HCEC 1CT (cell line): ENCODE data around the gene TMEM266.
"Not testable (repeated sequence)": the region's sequence is repeated elsewhere in the genome, so short reads cannot be mapped to it uniquely, and the experiment has no call there.

Experiments
- DNase-seq: peaks from one replicate; pipeline ENCODE4 v3.0.0-alpha.2; 2017

TMEM266 gene

GRCh38 chr15:76059320-76060117 lies at the start of gene TMEM266:
Gene TMEM266, plus strand, starts transcription at chr15:76059985. Its CDS starts 74,279 bp downstream, at chr15:76134264.
- DNase-seq = no peak

GRCh38 chr15:76010613-76011012 lies 49.2 kb upstream of the TMEM266 start:
- no peak for DNase-seq

GRCh38 chr15:76011627-76012551 lies 47.9 kb upstream of the TMEM266 start, which contains the start of gene NRG4:
Gene NRG4, minus strand, starts transcription at chr15:76012424. Its CDS starts 1,194 bp downstream, at chr15:76011230.
- DNase-seq = peak; percentile 1

- not testable (repeated sequence) for DNase-seq
Measured at GRCh38 chr15:76013470-76013869, 46.3 kb upstream of the TMEM266 start.

GRCh38 chr15:76024021-76024768 lies 35.6 kb upstream of the TMEM266 start:
- no peak for DNase-seq

- no peak for DNase-seq
Measured at GRCh38 chr15:76032046-76032445, 27.7 kb upstream of the TMEM266 start.

- no peak for DNase-seq
Measured at GRCh38 chr15:76033438-76033837, 26.3 kb upstream of the TMEM266 start.

DNA sequence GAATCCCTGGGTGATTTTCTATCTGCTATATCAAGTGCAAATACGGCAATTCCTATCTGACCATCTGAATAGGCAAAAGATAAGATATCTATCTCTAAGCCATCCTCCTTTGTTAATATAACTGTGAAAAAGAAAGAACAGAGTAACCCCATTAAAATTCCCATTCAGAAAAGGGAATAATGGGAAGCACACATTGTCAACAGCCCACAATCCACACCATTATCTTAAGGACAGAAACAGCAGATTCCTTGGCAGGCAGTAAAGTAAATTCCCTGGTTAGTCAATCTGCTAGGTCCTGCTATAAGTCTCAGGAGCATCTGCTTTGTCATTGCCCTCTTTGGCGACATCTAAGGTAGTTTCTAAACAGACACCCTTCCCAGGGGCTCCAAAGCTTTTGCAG lies 25.7 kb upstream of the TMEM266 start:
- DNase-seq = no peak

GRCh38 chr15:76035593-76035992 lies 24.2 kb upstream of the TMEM266 start:
- no peak for DNase-seq

DNA sequence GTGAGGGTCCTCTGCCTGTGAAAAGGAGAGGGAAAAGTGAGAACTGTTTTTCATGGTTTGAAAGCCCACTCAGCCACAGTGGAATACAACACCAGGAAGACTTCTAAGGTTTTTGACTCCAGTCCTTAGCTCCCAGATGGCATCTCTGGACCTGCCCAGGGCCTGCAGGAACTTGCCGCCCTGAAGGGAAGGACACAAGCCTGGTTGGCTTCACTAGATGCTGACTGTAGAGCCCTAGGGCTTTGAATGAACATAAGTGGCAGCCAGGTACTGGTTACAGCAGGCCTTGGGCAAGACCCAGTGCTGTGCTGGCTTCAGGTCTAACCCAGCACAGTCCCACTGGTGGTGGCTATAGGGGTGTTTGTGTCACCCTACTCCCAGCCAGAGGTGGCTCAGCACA lies 21.3 kb upstream of the TMEM266 start:
- DNase-seq = no peak

GRCh38 chr15:76054201-76054600 lies 5.6 kb upstream of the TMEM266 start:
- DNase-seq = not testable (repeated sequence)

DNA sequence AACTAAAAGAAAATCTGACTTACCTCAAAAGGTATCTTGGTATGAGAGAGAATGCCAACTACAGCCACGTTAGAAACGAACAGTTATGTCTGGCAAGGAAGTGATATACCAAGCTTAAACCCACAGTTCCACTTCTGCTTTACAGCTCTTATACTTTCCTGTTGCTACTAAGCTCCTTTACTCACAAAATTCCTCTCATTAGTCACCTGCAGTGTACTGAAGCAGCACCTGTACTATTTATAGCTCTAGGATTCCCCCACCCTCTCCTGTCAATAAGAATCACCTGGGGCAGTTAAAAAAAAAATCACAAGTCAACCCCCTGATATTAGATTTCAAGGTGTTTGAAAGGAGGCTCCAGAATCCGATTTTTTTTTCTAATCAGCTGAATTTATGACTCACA lies 2.9 kb upstream of the TMEM266 start:
- DNase-seq = no peak

DNA sequence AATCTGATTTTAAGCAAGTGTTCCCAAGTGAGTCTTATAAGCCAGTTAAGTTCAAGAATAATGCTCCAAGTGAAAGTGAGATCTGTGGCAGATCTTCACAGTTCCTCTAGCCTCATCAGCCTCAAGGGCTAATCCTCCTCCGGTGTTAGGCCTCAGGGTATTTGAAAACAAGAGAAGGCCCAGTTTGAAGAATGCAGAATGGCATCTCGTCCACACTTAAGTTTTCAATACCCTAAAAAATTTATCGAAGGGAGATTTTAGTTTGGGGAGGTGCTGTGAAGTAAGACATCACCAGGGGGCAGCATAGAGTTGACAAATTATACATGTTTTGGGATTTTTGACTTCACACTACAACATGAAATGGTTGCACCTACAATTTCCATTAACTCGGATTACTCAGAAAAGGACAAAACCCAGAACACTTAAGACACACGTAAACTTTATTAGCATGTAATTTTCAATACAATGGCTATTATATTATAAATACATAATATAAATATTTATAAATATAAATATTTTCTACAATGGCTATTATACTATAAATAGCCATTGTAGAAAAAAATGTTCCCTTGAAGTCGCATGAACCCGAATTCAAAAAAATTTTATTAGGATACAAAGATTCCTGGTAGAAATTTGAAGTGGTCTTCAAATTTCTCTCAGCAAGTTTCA lies 2.3 kb upstream of the TMEM266 start:
- peak; percentile 24 for DNase-seq

DNA sequence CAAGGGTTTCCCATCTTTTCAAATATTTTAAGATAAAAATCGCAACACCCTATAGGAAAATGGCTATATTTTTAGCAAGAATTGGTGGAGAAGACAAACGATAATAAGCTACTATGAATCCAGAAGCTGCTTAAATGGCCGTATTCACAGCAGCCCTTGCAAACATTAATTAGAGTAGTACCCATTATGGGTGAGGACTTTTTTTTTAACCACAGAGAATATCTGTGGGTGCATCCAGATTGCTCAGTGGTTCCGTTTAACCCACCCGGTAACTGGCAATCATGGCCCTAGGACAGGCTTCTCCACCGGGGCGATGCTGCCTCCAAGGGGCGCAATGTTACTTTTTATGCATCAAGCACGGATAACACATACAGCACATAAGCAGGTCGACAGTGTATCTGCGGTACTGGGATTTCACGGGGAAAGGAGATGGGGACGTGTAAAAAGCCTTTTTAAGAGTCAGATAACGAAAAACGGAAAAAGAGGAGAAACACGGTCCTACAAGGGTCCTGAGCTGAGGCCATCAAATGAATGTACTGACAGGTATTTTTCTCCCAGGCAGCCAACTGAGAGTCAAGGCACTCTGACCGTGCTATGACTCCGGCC lies 968 bp upstream of the TMEM266 start:
- DNase-seq = no peak

GRCh38 chr15:76060118-76060989 lies 569 bp downstream of the TMEM266 start:
- no peak for DNase-seq

GRCh38 chr15:76061700-76062099 lies 1.9 kb downstream of the TMEM266 start:
- DNase-seq = no peak

DNA sequence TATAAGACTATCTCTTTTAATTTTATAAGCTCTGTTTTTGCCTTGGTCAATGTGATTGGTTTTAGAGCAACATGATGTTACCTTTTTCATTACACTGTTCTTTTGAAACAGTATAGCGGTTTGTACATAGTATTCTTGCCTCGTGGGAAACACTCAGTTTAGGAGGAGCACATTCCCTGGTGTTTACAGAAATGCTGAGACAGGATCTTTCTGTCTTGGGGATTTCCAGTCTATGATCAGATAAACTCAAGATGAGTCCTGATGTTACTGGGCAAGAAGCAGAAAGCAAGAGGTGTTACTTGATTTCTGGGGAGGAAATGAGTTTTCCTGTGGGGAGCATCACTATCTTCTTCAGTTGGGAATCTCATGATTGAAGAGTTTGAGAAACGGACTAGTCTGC lies 2.5 kb downstream of the TMEM266 start:
- no peak for DNase-seq

- no peak for DNase-seq
Measured at GRCh38 chr15:76064375-76064774, 4.6 kb downstream of the TMEM266 start.

- DNase-seq = no peak
Measured at GRCh38 chr15:76065245-76065644, 5.5 kb downstream of the TMEM266 start.

DNA sequence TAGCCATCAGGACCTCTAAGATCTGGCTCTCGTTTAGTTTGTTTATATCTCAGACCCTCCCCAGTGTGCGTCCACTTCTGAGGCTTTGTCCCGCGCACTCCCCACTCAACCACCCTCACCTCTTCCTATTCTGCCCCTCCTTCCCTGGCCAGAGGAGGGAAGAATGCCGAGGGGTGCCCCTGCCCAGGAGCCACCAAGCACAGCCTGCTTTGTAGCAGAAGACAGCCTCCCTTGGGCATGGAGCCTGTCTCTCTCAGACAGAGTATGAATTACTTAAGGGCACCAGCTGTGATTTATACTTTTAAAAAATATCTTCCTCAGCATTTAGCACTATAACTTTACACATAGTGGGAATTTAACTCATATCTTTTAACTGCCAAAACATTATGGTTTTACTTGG lies 6.0 kb downstream of the TMEM266 start:
- no peak for DNase-seq

GRCh38 chr15:76070192-76070591 lies 10.4 kb downstream of the TMEM266 start:
- DNase-seq = no peak
